Brain pericyte (primary cell): Measurements from ENCODE around the gene USP9X.
"Not testable (repeated sequence)": the region's sequence is repeated elsewhere in the genome, so short reads cannot be mapped to it uniquely, and the experiment has no call there.

Experiments
- DNase-seq: peaks from one replicate; pipeline ENCODE4 v3.0.0-alpha.2; 2012; ENCODE audit warnings: low read depth, low spot score

USP9X gene

GRCh38 chrX:41084893-41085511 lies at the start of gene USP9X:
Gene USP9X (plus strand): TSS chrX:41085445. CDS start chrX:41123629, 38,184 bp downstream.
- DNase-seq, result peak; percentile 61

- no peak for DNase-seq
Measured at GRCh38 chrX:41035582-41035981, 49.7 kb upstream of the USP9X start.

- DNase-seq, result no peak
Measured at GRCh38 chrX:41036668-41037326, 48.4 kb upstream of the USP9X start.

- DNase-seq, result no peak
Measured at GRCh38 chrX:41043196-41043595, 42.0 kb upstream of the USP9X start.

- no peak for DNase-seq
Measured at GRCh38 chrX:41043674-41044345, 41.4 kb upstream of the USP9X start.

GRCh38 chrX:41045960-41046567 lies 39.2 kb upstream of the USP9X start:
- no peak for DNase-seq

GRCh38 chrX:41047878-41048534 lies 37.2 kb upstream of the USP9X start:
- no peak for DNase-seq

- no peak for DNase-seq
Measured at GRCh38 chrX:41050359-41050758, 34.9 kb upstream of the USP9X start.

- DNase-seq, result no peak
Measured at GRCh38 chrX:41051288-41051687, 34.0 kb upstream of the USP9X start.

GRCh38 chrX:41055740-41056139 lies 29.5 kb upstream of the USP9X start:
- no peak for DNase-seq

GRCh38 chrX:41063276-41063675 lies 22.0 kb upstream of the USP9X start:
- not testable (repeated sequence) for DNase-seq

- no peak for DNase-seq
Measured at GRCh38 chrX:41064018-41064417, 21.2 kb upstream of the USP9X start.

- DNase-seq, result no peak
Measured at GRCh38 chrX:41066391-41066790, 18.9 kb upstream of the USP9X start.

- no peak for DNase-seq
Measured at GRCh38 chrX:41066969-41067368, 18.3 kb upstream of the USP9X start.

- DNase-seq, result no peak
Measured at GRCh38 chrX:41067721-41068120, 17.5 kb upstream of the USP9X start.

- no peak for DNase-seq
Measured at GRCh38 chrX:41076742-41077141, 8.5 kb upstream of the USP9X start.

GRCh38 chrX:41081821-41082220 lies 3.4 kb upstream of the USP9X start:
- DNase-seq, result no peak

GRCh38 chrX:41082783-41083182 lies 2.5 kb upstream of the USP9X start:
- DNase-seq, result no peak

GRCh38 chrX:41084044-41084892 lies 977 bp upstream of the USP9X start:
- DNase-seq, result peak; percentile 90

- no peak for DNase-seq
Measured at GRCh38 chrX:41085512-41085877, 250 bp downstream of the USP9X start.
